ENCODE results near the gene SH3BGRL3.
"Not testable (repeated sequence)": the region's sequence is repeated elsewhere in the genome, so short reads cannot be mapped to it uniquely, and the experiment has no call there.

SH3BGRL3 gene

DNA sequence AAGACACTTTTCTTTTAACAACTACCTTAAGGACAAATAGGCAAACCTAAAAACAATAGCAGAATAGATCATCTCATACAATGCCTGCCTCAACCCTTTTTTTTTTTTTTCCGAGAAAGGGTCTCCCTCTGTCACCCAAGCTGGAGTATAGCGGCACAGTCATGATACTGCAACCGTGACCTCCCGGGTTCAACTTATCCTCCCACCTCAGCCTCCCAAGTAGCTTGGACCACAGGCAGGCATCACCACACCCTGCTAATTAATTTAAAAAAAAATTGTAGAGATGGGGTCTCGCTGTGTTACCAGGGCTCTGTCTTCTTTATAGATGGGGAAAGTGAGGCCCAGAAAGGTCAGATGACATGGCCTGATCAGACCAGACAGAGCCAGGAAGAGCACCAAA is 7.9 kb downstream of the SH3BGRL3 start:
- no peaks in the 10 kb centered on the region for H3K9me3 ChIP-seq (ENCODE audit: control insufficient read depth, insufficient read depth, low read length)
- H3K27me3 ChIP-seq (ENCODE audit: control insufficient read depth, insufficient read depth, low read length) = no peaks in the 10 kb centered on the region
- no peak overlapping the region for H3K9ac ChIP-seq (ENCODE audit: low read depth, low read length)
- no peak overlapping the region for H3K4me3 ChIP-seq (ENCODE audit: low read depth, low read length)
- H3K36me3 ChIP-seq (ENCODE audit: control insufficient read depth, insufficient read depth, low read length) = no peaks in the 10 kb centered on the region
- H3K4me1 ChIP-seq (ENCODE audit: control insufficient read depth, insufficient read depth, low read length) = peaks cover 11% of the 10 kb centered on the region

DNA sequence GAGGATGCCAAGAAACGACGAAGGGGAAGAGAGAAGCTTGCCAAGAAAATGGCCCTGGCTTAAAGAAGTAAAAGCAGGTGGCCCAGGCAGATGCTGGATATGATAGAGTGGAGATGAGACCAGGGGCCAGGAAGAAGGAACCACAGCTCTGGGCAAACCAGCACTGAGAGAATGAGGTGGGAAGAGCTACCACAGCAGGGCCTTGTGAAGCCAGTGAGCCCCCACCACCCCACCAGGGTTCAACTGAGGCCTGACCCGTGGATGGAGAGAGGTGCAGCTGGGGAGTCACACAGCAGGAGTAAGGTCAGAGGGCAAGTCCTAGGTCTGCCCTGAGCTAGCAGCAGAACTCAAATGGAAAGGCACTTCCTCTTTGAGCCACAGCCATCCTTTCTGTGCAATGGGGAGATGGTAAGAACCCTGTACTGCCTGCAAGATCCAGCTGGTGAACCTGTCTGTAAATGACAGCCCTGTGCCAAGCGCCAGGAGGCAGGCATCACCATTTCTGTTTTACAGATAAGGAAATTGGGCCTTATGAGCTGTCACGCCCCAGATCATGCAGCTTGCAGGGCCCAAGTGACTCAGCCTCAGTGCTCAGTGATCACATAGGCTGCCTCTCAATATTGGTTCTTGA is 8.5 kb downstream of the SH3BGRL3 start:
- no peaks in the 10 kb centered on the region for H3K36me3 ChIP-seq (ENCODE audit: control insufficient read depth, insufficient read depth, low read length)
- peaks cover 11% of the 10 kb centered on the region for H3K4me1 ChIP-seq (ENCODE audit: control insufficient read depth, insufficient read depth, low read length)
- H3K9me3 ChIP-seq (ENCODE audit: control insufficient read depth, insufficient read depth, low read length) = no peaks in the 10 kb centered on the region
- no peak overlapping the region for H3K9ac ChIP-seq (ENCODE audit: low read depth, low read length)
- no peaks in the 10 kb centered on the region for H3K27me3 ChIP-seq (ENCODE audit: control insufficient read depth, insufficient read depth, low read length)
- H3K4me3 ChIP-seq (ENCODE audit: low read depth, low read length) = no peak overlapping the region

DNA sequence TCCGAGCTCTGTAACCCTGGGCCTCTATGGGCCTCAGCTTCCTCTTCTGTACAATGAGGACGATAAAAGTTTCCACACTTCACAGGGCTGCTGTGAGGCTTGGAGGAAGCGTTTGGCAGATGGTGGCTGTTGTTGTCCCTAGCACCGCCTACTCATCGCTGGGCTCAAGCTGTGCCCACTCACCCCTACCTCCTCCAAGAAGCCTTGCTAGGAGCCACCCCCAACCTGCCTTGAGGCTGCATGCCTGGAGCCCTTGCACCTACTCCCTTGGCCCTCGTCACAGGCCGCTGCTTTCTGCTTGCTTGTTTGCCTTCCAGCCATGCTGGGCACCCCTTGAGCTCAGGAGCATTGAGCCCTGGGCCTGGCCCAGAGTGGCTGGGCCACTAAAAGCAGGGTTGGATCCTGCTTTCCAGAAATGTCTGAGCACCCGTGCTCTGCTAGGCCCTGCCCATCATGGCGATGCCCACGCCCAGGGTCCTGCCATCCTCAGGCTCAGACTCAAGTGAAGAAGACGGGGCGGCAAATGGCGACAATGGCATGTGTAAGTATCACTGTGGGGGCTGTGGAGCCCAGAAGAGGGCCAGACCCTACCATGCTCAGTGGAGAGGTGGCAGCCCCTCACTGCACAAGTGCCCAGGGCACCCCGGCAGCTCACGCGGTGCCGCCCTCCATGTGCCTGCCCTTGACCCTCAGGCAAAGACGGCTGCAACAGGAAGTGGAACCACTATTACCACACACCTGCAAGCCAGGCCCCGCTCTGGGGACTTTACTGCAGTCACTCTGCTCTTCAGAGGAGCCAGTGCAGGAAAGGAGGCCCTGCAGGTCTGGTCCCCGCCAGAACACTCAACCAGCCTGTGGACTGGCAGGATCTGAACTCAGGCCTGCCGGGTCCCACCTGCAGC is 9.5 kb downstream of the SH3BGRL3 start:
- no peak overlapping the region for H3K4me3 ChIP-seq (ENCODE audit: low read depth, low read length)
- no peaks in the 10 kb centered on the region for H3K36me3 ChIP-seq (ENCODE audit: control insufficient read depth, insufficient read depth, low read length)
- H3K27me3 ChIP-seq (ENCODE audit: control insufficient read depth, insufficient read depth, low read length) = no peaks in the 10 kb centered on the region
- no peaks in the 10 kb centered on the region for H3K9me3 ChIP-seq (ENCODE audit: control insufficient read depth, insufficient read depth, low read length)
- H3K4me1 ChIP-seq (ENCODE audit: control insufficient read depth, insufficient read depth, low read length) = peaks cover 9% of the 10 kb centered on the region
- H3K9ac ChIP-seq (ENCODE audit: low read depth, low read length) = no peak overlapping the region

DNA sequence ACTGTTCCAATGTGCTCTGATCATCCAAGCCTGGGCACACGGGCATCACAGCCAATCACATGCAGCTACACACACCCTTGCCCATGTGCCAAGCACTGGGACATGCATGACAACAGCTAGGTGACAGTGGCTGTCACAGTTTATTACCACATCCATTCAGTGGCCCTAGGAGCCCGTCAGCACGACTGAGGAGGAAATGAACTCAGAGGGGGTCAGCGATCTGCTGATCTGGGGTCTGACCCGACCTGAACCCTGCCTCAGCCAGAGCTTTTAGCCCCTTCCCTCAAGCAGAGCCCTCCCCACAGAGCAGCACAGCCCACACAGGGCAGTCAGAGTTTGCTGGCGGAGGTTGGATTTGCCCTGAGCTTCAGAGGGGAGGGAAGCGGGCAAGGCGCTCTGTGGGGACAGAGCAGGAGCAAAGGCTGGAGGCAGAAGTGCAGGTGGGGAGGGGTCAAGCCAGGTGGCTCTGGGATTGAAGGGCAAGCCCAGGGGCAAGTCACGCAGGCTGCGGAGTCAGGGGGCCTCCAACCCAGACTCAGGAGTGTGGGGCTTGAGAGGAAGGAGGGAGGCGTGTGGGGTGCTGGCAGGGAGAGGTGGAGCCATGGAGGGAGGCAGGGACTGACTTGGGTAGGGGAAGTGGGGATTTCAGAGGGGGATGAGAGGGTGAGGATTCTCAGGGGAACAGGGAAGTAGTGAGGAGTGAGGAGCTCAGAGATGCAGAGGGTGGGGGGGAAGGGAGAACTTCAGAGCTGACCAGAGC is 10.4 kb downstream of the SH3BGRL3 start:
- Histone ChIP-seq H3K4me1 (ENCODE audit: control insufficient read depth, insufficient read depth, low read length) (peaks cover 5% of the 10 kb centered on the region), H3K9me3 (ENCODE audit: control insufficient read depth, insufficient read depth, low read length) (no peaks in the 10 kb centered on the region), H3K4me3 (ENCODE audit: low read depth, low read length) (no peak overlapping the region), H3K27me3 (ENCODE audit: control insufficient read depth, insufficient read depth, low read length) (no peaks in the 10 kb centered on the region), H3K9ac (ENCODE audit: low read depth, low read length) (no peak overlapping the region), H3K36me3 (ENCODE audit: control insufficient read depth, insufficient read depth, low read length) (no peaks in the 10 kb centered on the region)

DNA sequence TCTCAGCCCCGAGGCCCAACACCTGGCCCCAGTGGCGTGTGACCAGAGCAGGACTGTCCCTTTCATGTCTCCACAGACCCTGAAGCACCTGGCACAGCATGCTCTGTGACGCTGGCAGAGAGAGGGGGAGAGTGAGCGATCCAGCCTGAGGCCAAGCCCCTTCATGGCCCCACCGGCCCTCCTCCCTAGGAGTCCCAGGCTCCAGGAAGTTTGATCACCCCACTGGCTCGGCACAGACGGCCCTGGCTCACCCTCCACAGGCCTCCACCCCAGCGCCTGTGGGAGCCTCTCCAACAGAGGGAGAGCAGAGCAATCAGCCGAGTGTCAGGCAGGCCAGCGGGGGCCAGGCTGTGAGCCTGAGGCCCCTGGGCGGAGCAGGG is 11.0 kb downstream of the SH3BGRL3 start:
- no peaks in the 10 kb centered on the region for H3K9me3 ChIP-seq (ENCODE audit: control insufficient read depth, insufficient read depth, low read length)
- H3K4me1 ChIP-seq (ENCODE audit: control insufficient read depth, insufficient read depth, low read length) = peaks cover 5% of the 10 kb centered on the region
- H3K27me3 ChIP-seq (ENCODE audit: control insufficient read depth, insufficient read depth, low read length) = no peaks in the 10 kb centered on the region
- H3K36me3 ChIP-seq (ENCODE audit: control insufficient read depth, insufficient read depth, low read length) = peaks cover 4% of the 10 kb centered on the region
- H3K9ac ChIP-seq (ENCODE audit: low read depth, low read length) = no peak overlapping the region
- H3K4me3 ChIP-seq (ENCODE audit: low read depth, low read length) = no peak overlapping the region

DNA sequence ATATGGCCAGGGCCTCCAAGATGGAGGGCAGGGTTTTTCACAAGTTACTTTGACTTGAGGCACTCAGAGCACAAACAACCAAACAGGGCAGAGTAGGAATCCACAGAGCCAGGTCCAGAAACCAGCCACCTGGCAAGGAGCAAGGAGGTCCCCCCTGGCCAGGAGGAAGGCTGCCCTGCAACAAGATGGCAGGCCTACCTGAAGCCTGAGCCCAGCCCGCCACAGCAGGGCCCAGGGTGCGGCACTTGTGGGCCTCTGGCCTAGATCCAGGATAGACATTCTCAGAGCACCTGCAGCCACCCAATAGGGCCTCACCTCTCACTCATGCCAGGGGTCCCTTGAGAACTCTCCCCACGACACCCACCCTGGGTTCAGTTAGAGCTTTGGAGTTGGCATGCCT is 11.5 kb downstream of the SH3BGRL3 start:
- H3K4me3 ChIP-seq (ENCODE audit: low read depth, low read length) = no peak overlapping the region
- H3K27me3 ChIP-seq (ENCODE audit: control insufficient read depth, insufficient read depth, low read length) = no peaks in the 10 kb centered on the region
- peaks cover 6% of the 10 kb centered on the region for H3K36me3 ChIP-seq (ENCODE audit: control insufficient read depth, insufficient read depth, low read length)
- H3K9me3 ChIP-seq (ENCODE audit: control insufficient read depth, insufficient read depth, low read length) = no peaks in the 10 kb centered on the region
- peaks cover 5% of the 10 kb centered on the region for H3K4me1 ChIP-seq (ENCODE audit: control insufficient read depth, insufficient read depth, low read length)
- H3K9ac ChIP-seq (ENCODE audit: low read depth, low read length) = peak overlapping the region; percentile 47

DNA sequence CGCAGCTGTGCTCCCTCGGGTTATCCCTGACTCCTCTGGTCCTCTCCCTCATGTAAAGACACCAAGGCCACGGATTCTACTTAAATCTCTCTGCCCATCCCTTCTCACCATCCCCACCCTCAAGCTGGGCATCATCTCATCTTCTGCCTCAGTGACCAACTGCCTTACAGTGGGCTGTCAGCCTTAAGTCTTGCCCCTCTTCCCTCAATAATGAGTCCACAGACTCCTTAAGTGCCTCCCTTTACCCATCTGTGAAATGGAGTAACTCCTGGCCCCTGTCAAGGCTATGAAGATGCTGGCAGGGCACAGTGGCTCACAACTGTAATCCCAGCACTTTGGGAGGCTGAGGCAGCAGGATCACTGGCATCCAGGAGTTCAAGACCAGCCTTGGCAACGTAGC is 12.1 kb downstream of the SH3BGRL3 start:
- H3K9ac ChIP-seq (ENCODE audit: low read depth, low read length) = no peak overlapping the region

DNA sequence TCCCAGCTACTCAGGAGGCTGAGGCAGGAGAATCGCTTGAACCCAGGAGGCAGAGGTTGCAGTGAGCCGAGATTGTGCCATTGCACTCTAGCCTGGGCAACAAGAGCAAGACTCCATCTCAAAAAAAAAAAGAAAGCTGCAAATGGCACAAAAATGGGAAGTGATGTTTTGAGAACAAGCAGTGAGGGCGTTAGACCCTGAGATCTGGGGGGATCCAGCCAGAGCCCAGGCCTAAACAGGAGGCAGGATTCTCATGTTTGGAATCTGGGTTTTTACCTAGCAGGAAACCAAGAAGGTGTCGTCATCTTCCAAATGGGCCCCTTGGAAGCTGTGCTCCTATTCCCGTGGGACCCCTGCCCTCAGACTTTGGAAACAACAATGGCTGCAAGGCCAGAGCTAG is 12.8 kb downstream of the SH3BGRL3 start:
- H3K4me1 ChIP-seq (ENCODE audit: control insufficient read depth, insufficient read depth, low read length); H3K9me3 ChIP-seq (ENCODE audit: control insufficient read depth, insufficient read depth, low read length); H3K36me3 ChIP-seq (ENCODE audit: control insufficient read depth, insufficient read depth, low read length); H3K9ac ChIP-seq (ENCODE audit: low read depth, low read length); H3K27me3 ChIP-seq (ENCODE audit: control insufficient read depth, insufficient read depth, low read length); H3K4me3 ChIP-seq (ENCODE audit: low read depth, low read length): not testable (repeated sequence)

More for the DNA sequence above, 12.1 kb downstream of the SH3BGRL3 start:
- H3K27me3 ChIP-seq (ENCODE audit: control insufficient read depth, insufficient read depth, low read length) = no peaks in the 10 kb centered on the region
- H3K4me3 ChIP-seq (ENCODE audit: low read depth, low read length) = no peak overlapping the region
- H3K9me3 ChIP-seq (ENCODE audit: control insufficient read depth, insufficient read depth, low read length) = no peaks in the 10 kb centered on the region
- H3K4me1 ChIP-seq (ENCODE audit: control insufficient read depth, insufficient read depth, low read length) = peaks cover 5% of the 10 kb centered on the region
- peaks cover 6% of the 10 kb centered on the region for H3K36me3 ChIP-seq (ENCODE audit: control insufficient read depth, insufficient read depth, low read length)

DNA sequence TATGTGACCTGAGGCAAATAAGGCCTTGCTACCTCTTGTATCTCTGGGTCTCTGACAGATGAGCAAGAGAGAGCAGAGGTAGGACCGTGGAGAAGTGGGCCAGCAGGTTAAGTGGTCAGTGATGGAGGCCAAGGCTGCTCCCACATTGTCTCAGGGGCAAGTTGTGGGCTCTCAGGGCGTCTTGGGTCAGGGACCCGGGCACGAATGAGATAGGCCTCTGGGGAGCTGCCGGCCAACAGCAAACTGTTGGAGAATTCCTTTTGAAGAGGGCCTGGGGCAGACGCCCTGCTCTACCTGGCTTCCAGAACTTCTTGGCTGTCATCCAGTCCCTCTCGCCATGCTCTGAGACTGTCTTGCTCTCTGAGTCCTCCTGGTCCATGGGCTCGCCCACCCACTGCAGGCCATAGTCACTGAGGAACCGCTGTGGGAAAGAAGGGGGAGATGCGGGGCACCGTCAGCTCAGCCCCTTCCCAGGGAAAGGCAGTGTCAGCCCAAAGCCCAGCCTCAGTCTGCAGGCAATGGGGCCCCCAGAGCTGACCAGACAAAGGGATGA is 14.1 kb downstream of the SH3BGRL3 start:
- H3K4me3 ChIP-seq (ENCODE audit: low read depth, low read length) = no peak overlapping the region
- H3K9me3 ChIP-seq (ENCODE audit: control insufficient read depth, insufficient read depth, low read length) = no peaks in the 10 kb centered on the region
- peaks cover 4% of the 10 kb centered on the region for H3K4me1 ChIP-seq (ENCODE audit: control insufficient read depth, insufficient read depth, low read length)
- H3K36me3 ChIP-seq (ENCODE audit: control insufficient read depth, insufficient read depth, low read length) = peaks cover 6% of the 10 kb centered on the region
- no peaks in the 10 kb centered on the region for H3K27me3 ChIP-seq (ENCODE audit: control insufficient read depth, insufficient read depth, low read length)
- no peak overlapping the region for H3K9ac ChIP-seq (ENCODE audit: low read depth, low read length)

DNA sequence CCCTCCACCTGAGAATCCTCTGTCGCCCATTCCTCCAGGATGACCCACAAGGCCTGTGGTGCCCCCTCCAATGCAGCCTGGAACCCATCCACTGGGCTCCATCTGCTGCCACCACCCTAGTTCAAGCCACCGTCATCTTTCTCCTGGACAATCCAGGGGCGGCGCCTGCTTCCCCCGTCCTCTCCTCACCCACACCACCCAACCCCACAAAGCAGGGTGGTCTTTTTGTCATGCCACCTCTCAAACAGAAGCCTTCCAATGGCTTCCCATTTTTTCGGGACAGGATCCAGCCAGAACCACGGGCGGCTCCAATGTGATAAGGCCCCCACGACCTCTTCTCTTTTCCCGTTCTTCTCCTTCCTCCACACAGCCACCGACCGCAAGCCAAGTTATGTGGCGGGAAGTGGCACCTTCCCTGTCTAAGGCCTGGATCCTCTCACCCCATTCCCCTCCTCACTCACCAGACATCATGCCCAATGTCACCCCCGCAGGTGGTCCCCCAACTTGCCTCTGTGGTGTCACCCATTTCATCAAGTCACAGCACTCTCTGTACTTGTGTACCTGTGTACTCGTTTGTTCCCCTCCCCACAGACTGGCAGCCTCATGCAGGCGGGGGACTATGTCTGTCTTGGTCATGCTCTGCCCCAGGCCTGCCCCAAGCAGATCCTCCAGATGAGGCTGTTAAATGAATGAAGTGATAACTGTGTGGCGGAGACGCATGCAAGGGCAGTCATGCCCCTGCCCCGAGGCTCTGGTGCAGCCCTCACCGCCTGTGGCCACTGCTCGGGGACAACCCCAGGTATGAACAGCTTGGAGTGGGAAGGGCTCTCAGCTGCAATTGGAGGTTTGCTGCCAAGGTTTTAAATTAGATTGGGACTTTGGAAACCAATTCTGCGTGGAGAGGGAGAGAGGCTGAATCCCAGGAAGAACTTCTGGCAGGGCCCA is 15.6 kb downstream of the SH3BGRL3 start:
- H3K27me3 ChIP-seq (ENCODE audit: control insufficient read depth, insufficient read depth, low read length) = no peaks in the 10 kb centered on the region
- peaks cover under 1% of the 10 kb centered on the region for H3K4me1 ChIP-seq (ENCODE audit: control insufficient read depth, insufficient read depth, low read length)
- no peaks in the 10 kb centered on the region for H3K9me3 ChIP-seq (ENCODE audit: control insufficient read depth, insufficient read depth, low read length)
- H3K4me3 ChIP-seq (ENCODE audit: low read depth, low read length) = no peak overlapping the region
- H3K36me3 ChIP-seq (ENCODE audit: control insufficient read depth, insufficient read depth, low read length) = peaks cover 10% of the 10 kb centered on the region
- no peak overlapping the region for H3K9ac ChIP-seq (ENCODE audit: low read depth, low read length)
